HG02852 (cell line): ENCODE measurements around the gene NOL4L.
"Not testable (repeated sequence)": the region's sequence is repeated elsewhere in the genome, so short reads cannot be mapped to it uniquely, and the experiment has no call there.

ENCODE experiments used
- ATAC-seq: cut with Tn5 transposase; IDR thresholded peaks from one replicate; pipeline ENCODE4 v1.9.1; 2021; ENCODE audit warnings: mild to moderate bottlenecking, moderate library complexity; ENCODE audit not compliant: unreplicated experiment

The NOL4L gene

GRCh38 chr20:32598606-32599005 lies 13.5 kb upstream of the NOL4L start:
- no peak for ATAC-seq

- no peak for ATAC-seq
Measured at GRCh38 chr20:32597714-32598113, 12.6 kb upstream of the NOL4L start.

DNA sequence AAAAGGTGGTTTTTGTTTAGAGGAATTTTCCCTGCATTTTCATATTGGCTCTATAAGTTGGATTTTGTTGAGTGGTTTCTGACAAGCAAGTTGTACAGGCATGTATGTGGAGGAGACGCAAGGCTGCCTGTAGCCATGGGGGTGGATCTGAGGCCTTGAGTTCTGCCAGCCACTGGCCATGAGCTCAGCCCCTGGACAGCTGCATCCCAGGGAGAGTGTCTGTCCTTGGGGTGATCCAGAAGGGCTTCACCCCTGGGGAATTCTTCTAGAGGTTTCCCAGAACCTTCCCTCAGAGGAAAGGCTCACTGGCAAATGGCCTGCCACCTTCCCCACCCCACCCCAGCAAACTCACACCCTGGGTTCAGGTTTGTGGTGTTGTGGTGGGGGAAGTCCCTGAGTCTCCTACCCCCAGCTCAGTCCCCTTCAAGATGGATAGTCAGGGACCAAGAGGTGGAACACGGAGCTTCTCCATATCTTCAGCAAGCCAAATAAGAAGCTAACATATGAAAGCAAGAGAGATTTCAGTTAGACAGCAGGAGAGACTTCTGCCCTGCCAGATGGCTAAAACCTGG lies 11.6 kb upstream of the NOL4L start:
- no peak for ATAC-seq

DNA sequence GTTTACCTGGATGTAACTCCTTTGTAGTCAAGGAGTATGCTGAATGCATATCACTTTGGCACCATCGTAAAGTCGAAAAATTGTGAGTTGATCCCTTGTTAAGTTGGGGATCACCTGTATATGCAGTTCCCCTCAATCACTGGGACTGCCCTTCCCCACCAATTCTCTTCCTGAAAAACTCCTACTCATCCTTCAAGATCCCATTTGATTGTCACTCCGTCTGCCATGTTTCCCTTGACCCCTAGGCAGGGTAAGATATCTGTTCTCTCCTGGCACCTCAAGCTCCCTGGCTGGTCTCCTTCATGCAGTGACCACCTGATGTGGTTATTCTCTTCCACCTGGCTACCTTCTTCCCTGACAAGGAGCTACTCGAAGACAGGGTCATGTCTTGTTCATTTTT lies 10.0 kb upstream of the NOL4L start:
- no peak for ATAC-seq

DNA sequence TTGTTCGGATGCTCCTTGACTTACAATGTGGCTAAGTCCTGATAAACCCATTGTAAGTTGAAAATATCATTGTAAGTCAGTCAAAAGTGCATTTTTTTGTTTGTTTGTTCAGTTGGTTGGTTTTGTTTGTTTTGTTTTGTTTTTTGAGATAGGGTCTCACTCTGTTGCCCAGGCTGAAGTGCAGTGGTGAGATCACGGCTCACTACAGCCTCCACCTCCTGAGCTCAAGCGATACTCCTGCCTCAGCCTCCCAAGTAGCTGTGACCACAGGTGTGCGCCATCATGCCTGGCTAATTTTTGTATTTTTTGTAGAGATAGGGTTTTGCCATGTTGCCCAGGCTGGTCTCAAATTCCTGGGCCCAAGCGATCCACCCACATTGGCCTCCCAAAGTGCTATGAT lies 9.5 kb upstream of the NOL4L start:
- ATAC-seq: not testable (repeated sequence)

DNA sequence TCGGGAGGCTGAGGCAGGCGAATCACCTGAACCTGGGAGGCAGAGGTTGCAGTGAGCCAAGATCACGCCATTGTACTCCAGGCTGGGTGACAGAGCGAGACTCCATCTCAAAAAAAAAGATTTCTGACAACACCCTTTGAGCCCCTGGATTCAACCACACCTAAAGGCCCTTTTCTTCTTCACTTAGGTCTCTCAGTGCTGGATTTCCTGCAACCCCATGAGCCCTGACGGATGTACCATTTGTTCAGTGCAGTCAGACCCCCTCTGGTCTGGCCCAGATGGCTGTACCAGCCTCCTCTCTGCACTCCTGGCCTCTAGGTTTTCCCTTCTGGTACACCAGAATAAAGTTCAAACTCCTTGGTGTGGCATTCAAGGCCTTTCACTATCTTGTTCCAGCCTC lies 9.1 kb upstream of the NOL4L start:
- no peak for ATAC-seq

- not testable (repeated sequence) for ATAC-seq
Measured at GRCh38 chr20:32592616-32593015, 7.5 kb upstream of the NOL4L start.

DNA sequence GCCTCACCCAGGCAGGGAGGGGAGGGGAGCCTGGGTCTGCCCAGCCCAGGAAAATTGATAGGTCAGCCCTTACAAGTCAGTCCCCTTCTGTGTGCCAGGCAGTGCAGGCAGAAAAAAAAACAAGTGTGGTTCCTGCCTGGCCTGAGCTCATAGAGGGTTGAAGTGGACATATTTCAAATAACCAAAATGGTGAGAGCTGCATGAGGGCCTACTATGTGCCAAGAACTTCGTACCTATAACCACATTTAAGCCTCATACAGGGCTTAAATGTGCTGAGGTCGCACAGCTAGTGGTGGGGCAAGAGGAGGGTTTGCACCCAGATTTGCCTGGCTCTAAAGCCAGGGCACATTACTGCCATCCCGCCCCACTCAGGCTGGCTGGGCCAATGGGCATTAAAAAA lies 6.9 kb upstream of the NOL4L start:
- no peak for ATAC-seq

DNA sequence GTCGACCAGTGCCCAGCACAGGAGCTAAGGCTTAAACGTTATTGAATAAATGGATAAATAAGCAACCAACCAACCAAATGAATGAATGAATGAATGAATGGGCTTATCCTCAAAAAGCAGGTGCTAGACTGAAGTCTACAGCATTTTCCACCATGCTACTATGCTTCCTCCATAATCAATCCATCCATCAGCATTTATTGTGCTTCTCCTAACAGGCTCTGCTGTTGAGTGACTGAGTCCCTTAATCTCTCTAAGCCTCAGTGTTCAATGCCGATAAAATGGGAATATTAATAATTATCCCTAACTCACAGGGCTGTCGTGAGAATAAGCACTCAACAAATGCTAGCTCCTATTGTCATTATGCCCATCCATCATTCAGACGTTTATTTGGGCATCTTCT lies 4.6 kb upstream of the NOL4L start:
- ATAC-seq: no peak

DNA sequence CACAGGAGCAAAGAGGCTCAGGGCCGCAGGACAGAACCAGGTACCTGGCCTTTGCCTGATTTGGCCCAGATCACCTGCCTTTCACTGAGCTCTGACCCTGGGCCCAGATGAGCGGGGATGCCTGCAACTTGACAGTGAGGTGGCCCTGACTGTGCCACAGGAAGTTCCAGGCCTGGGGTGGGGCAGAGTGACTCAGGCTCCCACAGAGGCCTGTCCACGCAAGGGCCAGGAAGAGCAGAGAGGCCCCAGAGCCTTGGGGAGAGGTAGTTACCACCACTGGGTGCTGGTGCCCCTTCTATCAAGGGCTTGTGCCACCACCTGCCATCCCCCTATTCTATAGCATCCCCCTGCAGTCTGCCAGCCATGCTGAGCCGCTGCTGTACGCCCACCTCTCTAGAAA lies 4.1 kb upstream of the NOL4L start:
- no peak for ATAC-seq

DNA sequence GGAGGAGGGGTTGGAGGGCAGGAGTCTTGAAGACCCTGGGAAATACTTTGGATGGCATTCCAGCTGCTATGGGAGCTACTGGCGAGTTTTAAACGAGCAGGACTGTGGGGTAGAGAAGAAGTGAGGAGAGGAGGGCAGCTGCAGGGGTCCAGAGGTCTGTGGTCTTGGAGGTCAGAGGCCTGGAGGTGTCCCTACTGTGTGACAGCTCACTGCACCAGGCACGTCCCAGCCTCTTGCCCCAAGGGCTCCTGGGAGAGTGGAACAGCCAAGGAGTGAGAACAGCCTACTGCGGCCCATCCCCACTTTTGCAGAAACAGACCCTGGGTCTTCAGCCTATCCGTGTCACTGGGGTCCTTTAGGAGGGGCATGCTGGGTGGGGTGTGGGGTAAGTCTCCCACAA lies 2.9 kb upstream of the NOL4L start:
- ATAC-seq: no peak

- no peak for ATAC-seq
Measured at GRCh38 chr20:32586291-32586690, 1.2 kb upstream of the NOL4L start.

DNA sequence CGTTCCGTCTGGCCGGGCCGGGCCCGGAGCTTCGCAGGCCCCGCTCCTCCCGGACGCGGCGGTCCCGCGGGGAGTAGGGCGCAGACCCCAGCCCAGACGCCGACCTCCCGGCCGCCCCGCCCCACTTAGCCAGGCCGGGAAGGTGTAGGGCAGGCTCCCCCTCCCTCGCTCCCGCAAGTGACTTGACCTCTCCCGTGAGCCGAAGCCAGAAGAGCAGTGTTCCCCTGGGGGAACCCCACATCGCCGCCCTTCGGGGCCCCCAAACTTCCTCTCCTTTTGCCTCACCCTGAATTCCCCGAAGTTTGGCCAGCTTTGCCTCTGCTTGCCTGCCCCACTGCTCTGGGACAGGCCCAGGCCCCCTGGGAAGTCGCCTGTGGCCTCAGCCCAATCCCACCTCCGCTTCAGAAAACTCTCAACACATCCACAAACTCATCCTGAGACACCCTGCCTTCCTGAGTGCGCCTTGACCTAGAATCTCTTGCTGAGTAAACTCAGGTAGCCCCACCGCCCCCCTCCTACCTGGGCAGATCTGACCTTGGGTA lies 524 bp upstream of the NOL4L start:
- no peak for ATAC-seq

DNA sequence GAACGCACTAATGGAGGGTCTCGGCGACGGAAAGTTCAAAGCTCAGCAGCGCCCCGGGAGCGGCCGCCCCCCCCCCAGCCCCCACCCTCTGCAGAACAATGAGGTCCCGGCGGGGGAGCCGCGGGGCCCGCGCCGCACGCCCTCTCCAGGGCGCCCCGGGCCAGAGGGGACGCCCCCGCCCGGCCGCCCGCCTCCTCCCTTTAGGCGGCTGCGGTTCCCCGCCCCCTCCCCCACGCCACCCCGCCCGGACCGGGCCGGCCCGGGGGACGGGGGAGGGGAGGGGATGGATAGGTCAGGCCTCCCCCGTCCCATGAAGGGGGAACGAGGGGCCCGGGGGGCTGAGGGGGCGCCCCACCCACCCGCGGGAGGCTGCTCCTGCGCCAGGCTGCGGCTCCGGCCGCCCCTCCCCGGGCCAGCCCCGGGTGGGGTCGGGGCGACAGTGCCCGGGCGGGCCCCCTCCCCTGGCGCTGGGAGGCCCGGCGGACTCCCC lies 1.5 kb downstream of the NOL4L start:
- ATAC-seq: no peak

GRCh38 chr20:32582659-32583580 lies 2.2 kb downstream of the NOL4L start:
- ATAC-seq: no peak

DNA sequence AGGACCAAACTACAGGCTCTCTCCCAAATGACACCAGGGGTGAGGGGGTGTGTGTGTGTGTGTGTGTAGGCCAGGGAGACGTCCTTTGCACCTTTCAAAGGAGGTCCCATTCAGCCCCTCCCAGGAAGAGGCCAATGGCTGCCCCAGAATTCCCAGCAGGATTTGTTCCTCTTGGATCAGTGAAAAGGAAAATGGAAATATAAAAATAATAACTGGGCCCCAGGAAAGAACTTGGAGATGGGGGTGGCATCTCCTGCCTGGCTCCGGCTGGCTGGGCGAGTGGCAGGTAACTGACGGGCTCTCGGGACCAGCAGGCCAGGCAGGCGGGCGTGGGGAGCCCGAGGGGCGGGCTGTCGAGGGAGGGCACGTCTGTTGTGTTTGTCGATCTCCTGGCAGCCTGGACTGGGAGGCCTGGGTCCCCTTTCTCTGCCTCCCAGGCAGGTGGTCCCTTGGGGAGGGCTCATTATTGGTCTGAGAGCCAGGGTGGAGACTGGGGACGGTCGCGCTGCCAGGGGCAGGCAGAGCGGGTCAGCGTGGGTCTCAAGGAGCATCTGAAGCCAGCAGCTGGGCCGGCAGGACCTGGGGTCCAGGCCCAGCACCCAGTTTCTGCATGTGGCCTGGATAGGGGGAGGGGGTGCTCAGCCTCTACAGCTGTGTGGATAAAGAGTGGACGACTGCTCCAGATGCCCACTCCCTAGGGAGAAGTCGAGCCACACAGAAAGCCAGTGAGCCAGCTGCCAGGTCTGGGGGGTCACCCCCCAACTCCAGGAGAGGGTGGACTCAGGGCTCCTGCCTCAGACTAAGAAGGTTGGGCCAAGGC lies 3.1 kb downstream of the NOL4L start:
- ATAC-seq: no peak

DNA sequence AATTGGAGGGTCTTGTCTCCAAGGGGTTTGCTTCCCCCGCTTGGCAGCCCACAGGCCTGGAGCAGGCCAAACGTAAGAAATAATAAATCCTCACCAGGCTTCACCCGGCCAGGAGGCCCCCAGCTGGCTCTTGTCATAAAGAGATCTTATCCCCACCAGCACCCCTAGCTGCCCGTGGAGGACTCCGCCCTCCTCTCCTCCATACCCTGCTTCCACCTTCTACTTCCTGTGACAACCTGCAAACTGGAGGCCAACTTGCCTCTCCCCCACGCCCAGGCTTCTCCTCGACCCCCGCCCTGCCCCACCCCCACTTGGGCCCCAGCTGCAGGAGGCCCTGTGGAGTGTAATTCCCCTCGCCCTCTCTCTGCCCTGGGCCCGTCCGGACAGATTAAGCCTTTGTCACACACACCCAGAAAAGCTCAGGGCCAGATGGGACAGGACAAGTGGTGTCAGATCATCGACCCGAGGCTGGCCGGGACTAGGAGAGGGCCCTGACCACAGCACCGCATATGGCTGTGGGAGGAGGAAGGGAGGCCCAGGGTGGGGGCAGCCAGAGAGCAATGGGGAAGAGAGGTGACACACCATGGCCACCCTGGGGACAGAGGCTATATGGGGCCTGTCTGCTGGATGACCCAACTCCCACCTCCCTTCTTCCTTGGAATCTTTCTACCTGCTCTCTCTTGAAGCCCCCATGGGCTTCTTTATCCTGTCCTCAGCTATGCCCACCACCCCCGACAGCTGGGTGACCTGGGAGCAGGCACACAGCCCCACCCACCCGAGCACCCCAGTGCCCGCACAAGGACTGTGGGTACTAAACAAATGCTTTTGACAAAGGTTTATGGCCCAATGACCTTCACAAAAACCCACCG lies 3.9 kb downstream of the NOL4L start:
- no peak for ATAC-seq

GRCh38 chr20:32580219-32580969 lies 4.7 kb downstream of the NOL4L start:
- ATAC-seq: no peak

DNA sequence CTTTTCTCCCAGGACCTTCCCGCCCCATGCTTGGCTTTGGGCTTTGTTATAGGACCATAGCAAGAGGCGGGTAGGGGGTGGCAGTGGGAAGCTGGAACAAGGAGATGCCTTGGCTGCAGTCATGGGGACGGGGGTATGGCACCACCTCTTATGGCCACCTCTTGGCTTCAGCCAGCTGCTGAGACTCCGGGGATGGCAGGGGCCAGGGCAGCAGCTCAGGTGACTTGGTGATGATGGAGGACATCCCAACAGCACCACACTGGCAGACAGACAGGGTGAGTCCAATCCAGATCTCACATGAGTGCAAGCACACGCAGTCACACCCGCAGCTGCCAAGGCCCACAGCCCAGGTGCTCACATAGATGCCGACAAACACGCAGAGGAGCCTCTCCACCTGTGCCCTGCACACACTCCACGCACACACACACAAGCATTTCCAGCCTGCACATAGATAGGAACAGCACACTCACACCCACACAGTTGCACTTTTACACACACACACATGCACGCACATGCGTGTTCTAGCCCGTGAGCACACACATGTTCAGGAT lies 6.2 kb downstream of the NOL4L start:
- no peak for ATAC-seq
